WTC11 (cell line): Measurements from ENCODE around the gene CLCA1. TPM values are rescaled to one million over a fixed set of nuclear protein-coding genes. Genes with fewer than 3 reads are reported as not detected.

Source experiments
- ATAC-seq: fragments of 200-7000 bp; cut with Tn5 transposase; 2 replicates; pipeline ENCODE4 v1.10.0; 2021; ENCODE audit warnings: mild to moderate bottlenecking, moderate library complexity
- CTCF ChIA-PET: fragments of 300-600 bp; sonication (Branson Sonifier 250); formaldehyde crosslinking; loops from one replicate; lab custom pipeline; 2021; ENCODE audit warnings: antibody characterized with exemption; lab: Charles Lee
- POLR2A ChIA-PET: fragments of 350-600 bp; sonication (Branson Sonifier 250); formaldehyde crosslinking; loops from one replicate; lab custom pipeline; 2021; ENCODE audit warnings: antibody characterized with exemption; lab: Charles Lee
- DNase-seq: peaks from one replicate; pipeline ENCODE4 v3.0.0; 2021; ENCODE audit warnings: low spot score
- H3K27ac Mint-ChIP-seq: 2 replicates; pipeline ENCODE4 v1.8.0; 2021; ENCODE audit warnings: mixed read lengths
- H3K27me3 Mint-ChIP-seq: 2 replicates; pipeline ENCODE4 v1.8.0; 2021; ENCODE audit warnings: low read depth, mild to moderate bottlenecking, moderate library complexity, mixed read lengths
- H3K36me3 Mint-ChIP-seq: 2 replicates; pipeline ENCODE4 v1.8.0; 2021; ENCODE audit warnings: mixed read lengths
- H3K4me1 Mint-ChIP-seq: 2 replicates; pipeline ENCODE4 v1.8.0; 2022; ENCODE audit warnings: mixed read lengths
- H3K4me3 Mint-ChIP-seq: 2 replicates; pipeline ENCODE4 v1.8.0; 2021; ENCODE audit warnings: mild to moderate bottlenecking, moderate library complexity, mixed read lengths
- H3K9me3 Mint-ChIP-seq: 2 replicates; pipeline ENCODE4 v1.8.0; 2021; ENCODE audit warnings: mixed read lengths
- EMX1 ChIP-seq: fragments of 250-450 bp; sonication (Bioruptor Pico); IDR thresholded peaks from 2 replicates; pipeline ENCODE4 v1.8.0; 2021; ENCODE audit warnings: mild to moderate bottlenecking
- ESRRA ChIP-seq: sonication (generic); formaldehyde crosslinking; IDR thresholded peaks from 2 replicates; pipeline ENCODE4 v1.8.1; 2022; ENCODE audit warnings: mild to moderate bottlenecking, missing genetic modification reagents, borderline replicate concordance
- ETV6 ChIP-seq: sonication (generic); formaldehyde crosslinking; IDR thresholded peaks from 2 replicates; pipeline ENCODE4 v1.8.1; 2022; ENCODE audit warnings: mild to moderate bottlenecking, missing genetic modification reagents
- FOXK1 ChIP-seq: sonication (generic); formaldehyde crosslinking; IDR thresholded peaks from 2 replicates; pipeline ENCODE4 v1.8.0; 2022; ENCODE audit warnings: mild to moderate bottlenecking, moderate library complexity, missing genetic modification reagents
- GABPB1 ChIP-seq: sonication (generic); formaldehyde crosslinking; IDR thresholded peaks from 2 replicates; pipeline ENCODE4 v1.8.1; 2023; ENCODE audit warnings: mild to moderate bottlenecking, missing genetic modification reagents
- HMGA2 ChIP-seq: fragments of 250-450 bp; sonication (Bioruptor Pico); IDR thresholded peaks from 2 replicates; pipeline ENCODE4 v1.4.0; 2021; ENCODE audit warnings: mild to moderate bottlenecking, moderate library complexity
- MYBL2 ChIP-seq: sonication (generic); formaldehyde crosslinking; IDR thresholded peaks from 2 replicates; pipeline ENCODE4 v1.8.1; 2023; ENCODE audit warnings: mild to moderate bottlenecking, moderate library complexity, missing genetic modification reagents
- NR1H2 ChIP-seq: sonication (generic); formaldehyde crosslinking; IDR thresholded peaks from 2 replicates; pipeline ENCODE4 v1.9.0; 2021; ENCODE audit warnings: mild to moderate bottlenecking, moderate library complexity, missing genetic modification reagents
- NR2C2 ChIP-seq: sonication (generic); formaldehyde crosslinking; IDR thresholded peaks from 2 replicates; pipeline ENCODE4 v1.8.0; 2022; ENCODE audit warnings: mild to moderate bottlenecking, missing genetic modification reagents
- TCF7 ChIP-seq: sonication (generic); formaldehyde crosslinking; IDR thresholded peaks from 2 replicates; pipeline ENCODE4 v1.8.0; 2022; ENCODE audit warnings: mild to moderate bottlenecking, low read depth, missing genetic modification reagents, moderate library complexity
- TEAD1 ChIP-seq: sonication (generic); formaldehyde crosslinking; IDR thresholded peaks from 2 replicates; pipeline ENCODE4 v1.8.0; 2022; ENCODE audit warnings: mild to moderate bottlenecking, missing genetic modification reagents
- TP53 ChIP-seq: sonication (generic); formaldehyde crosslinking; IDR thresholded peaks from 2 replicates; pipeline ENCODE4 v1.8.1; 2023; ENCODE audit warnings: mild to moderate bottlenecking, missing genetic modification reagents
- ZNF121 ChIP-seq: sonication (generic); formaldehyde crosslinking; IDR thresholded peaks from 2 replicates; pipeline ENCODE4 v1.8.0; 2023; ENCODE audit warnings: missing genetic modification reagents
- ZNF219 ChIP-seq: sonication (generic); formaldehyde crosslinking; IDR thresholded peaks from 2 replicates; pipeline ENCODE4 v1.8.0; 2023; ENCODE audit warnings: missing genetic modification reagents, mild to moderate bottlenecking, borderline replicate concordance
- ZNF671 ChIP-seq: fragments of 250-450 bp; sonication (Bioruptor Pico); IDR thresholded peaks from 2 replicates; pipeline ENCODE4 v1.8.0; 2021; ENCODE audit warnings: mild to moderate bottlenecking
- total RNA-seq: library from RNA; stranded (reverse); gene quantifications from 3 replicates; pipeline ENCODE4 v1.2.3, GENCODE V29; 2021
- TF ChIP-seq, protein P1 (sequence below): sonication (generic); formaldehyde crosslinking; IDR thresholded peaks from 2 replicates; pipeline ENCODE4 v1.8.1; 2022; ENCODE audit warnings: mild to moderate bottlenecking, moderate library complexity, missing genetic modification reagents
- TF ChIP-seq, protein P2 (sequence below): sonication (generic); formaldehyde crosslinking; IDR thresholded peaks from 2 replicates; pipeline ENCODE4 v1.8.0; 2023; ENCODE audit warnings: missing genetic modification reagents
- TF ChIP-seq, protein P3 (sequence below): sonication (generic); formaldehyde crosslinking; IDR thresholded peaks from 2 replicates; pipeline ENCODE4 v1.8.0; 2022; ENCODE audit warnings: mild to moderate bottlenecking, missing genetic modification reagents
- TF ChIP-seq, protein P4 (sequence below): sonication (generic); formaldehyde crosslinking; IDR thresholded peaks from 2 replicates; pipeline ENCODE4 v1.8.1; 2023; ENCODE audit warnings: mild to moderate bottlenecking, missing genetic modification reagents
- TF ChIP-seq, protein P5 (sequence below): sonication (generic); formaldehyde crosslinking; IDR thresholded peaks from 2 replicates; pipeline ENCODE4 v1.8.1; 2023; ENCODE audit warnings: mild to moderate bottlenecking, moderate library complexity, missing genetic modification reagents
- TF ChIP-seq, protein P6 (sequence below): sonication (generic); formaldehyde crosslinking; IDR thresholded peaks from 2 replicates; pipeline ENCODE4 v1.8.0; 2022; ENCODE audit warnings: mild to moderate bottlenecking, missing genetic modification reagents
- TF ChIP-seq, protein P7 (sequence below): sonication (generic); formaldehyde crosslinking; IDR thresholded peaks from 2 replicates; pipeline ENCODE4 v1.8.0; 2022; ENCODE audit warnings: mild to moderate bottlenecking, missing genetic modification reagents
- TF ChIP-seq, protein P8 (sequence below): fragments of 200-600 bp; IDR thresholded peaks from 2 replicates; pipeline ENCODE4 v1.8.0; 2022; ENCODE audit warnings: antibody characterized with exemption
- TF ChIP-seq, protein P9 (sequence below): sonication (generic); formaldehyde crosslinking; IDR thresholded peaks from 2 replicates; pipeline ENCODE4 v1.8.1; 2022; ENCODE audit warnings: low read depth, missing genetic modification reagents, borderline replicate concordance

CLCA1 gene
- total RNA-seq, 1 experiment from 2014 or later: 0.11 TPM

DNA sequence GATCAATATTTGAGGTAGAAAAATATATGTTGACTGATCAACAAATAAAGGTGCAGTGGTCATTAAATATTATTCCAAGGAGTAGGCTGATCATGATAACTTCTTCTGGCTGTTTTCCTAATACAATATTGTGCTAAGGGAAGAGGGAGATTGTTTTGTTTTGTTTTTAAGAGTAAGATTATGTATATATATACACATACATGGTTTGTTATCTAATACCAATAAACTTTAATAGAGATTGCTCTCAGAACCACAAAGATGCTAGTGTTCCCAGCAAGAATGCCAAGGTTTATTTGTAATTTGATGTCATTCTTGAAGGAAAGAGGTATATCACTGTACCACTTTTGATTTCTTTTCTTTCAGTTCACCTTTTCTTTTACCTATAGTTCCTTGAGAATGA is 34.7 kb upstream of the CLCA1 start:
- CTCF ChIA-PET: no interaction called here
- no peak for ATAC-seq
- POLR2A ChIA-PET: no interaction called here
- Mint-ChIP-seq H3K9me3 (no peaks in the 10 kb centered on the region), H3K36me3 (no peaks in the 10 kb centered on the region), H3K27ac (no peak overlapping the region), H3K4me1 (no peaks in the 10 kb centered on the region), H3K4me3 (no peak overlapping the region), H3K27me3 (no peaks in the 10 kb centered on the region)
- DNase-seq: no peak
- TF ChIP-seq EMX1 (CRISPR knock-in tag) (no peak), ETV6 (CRISPR knock-in tag) (no peak)
- TF ChIP-seq, protein P1, sequence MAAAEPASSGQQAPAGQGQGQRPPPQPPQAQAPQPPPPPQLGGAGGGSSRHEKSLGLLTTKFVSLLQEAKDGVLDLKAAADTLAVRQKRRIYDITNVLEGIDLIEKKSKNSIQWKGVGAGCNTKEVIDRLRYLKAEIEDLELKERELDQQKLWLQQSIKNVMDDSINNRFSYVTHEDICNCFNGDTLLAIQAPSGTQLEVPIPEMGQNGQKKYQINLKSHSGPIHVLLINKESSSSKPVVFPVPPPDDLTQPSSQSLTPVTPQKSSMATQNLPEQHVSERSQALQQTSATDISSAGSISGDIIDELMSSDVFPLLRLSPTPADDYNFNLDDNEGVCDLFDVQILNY (CRISPR knock-in tag): no peak
- TF ChIP-seq, protein P2, sequence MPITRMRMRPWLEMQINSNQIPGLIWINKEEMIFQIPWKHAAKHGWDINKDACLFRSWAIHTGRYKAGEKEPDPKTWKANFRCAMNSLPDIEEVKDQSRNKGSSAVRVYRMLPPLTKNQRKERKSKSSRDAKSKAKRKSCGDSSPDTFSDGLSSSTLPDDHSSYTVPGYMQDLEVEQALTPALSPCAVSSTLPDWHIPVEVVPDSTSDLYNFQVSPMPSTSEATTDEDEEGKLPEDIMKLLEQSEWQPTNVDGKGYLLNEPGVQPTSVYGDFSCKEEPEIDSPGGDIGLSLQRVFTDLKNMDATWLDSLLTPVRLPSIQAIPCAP: no peak

DNA sequence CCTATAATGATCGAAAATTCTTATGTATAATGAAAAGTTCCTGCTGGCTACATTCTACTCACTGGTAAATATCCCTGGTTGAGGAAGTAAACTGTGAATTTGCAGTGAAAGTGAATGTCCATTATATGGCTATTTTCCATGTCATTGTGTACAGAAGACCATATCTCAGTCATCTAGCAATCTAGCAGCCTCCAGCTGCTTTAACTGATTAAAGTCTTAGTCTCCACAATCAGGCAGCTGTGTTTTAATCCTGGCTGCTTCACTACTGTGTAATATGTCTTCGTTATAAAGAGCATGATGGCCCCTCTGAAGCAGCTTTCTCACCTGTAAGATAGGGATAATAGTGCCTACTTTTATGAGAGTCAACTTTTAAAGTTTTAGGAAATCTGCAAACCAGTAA is 33.4 kb upstream of the CLCA1 start:
- no peaks in the 10 kb centered on the region for H3K36me3 Mint-ChIP-seq
- no peak for DNase-seq
- no peak for ATAC-seq
- TF ChIP-seq ZNF671: no peak
- TF ChIP-seq, protein P3, sequence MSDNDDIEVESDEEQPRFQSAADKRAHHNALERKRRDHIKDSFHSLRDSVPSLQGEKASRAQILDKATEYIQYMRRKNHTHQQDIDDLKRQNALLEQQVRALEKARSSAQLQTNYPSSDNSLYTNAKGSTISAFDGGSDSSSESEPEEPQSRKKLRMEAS (CRISPR knock-in tag): no peak
- TF ChIP-seq TP53 (CRISPR knock-in tag): no peak
- TF ChIP-seq GABPB1: no peak
- TF ChIP-seq, protein P4, sequence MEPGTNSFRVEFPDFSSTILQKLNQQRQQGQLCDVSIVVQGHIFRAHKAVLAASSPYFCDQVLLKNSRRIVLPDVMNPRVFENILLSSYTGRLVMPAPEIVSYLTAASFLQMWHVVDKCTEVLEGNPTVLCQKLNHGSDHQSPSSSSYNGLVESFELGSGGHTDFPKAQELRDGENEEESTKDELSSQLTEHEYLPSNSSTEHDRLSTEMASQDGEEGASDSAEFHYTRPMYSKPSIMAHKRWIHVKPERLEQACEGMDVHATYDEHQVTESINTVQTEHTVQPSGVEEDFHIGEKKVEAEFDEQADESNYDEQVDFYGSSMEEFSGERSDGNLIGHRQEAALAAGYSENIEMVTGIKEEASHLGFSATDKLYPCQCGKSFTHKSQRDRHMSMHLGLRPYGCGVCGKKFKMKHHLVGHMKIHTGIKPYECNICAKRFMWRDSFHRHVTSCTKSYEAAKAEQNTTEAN (CRISPR knock-in tag): no peak
- TF ChIP-seq, protein P5, sequence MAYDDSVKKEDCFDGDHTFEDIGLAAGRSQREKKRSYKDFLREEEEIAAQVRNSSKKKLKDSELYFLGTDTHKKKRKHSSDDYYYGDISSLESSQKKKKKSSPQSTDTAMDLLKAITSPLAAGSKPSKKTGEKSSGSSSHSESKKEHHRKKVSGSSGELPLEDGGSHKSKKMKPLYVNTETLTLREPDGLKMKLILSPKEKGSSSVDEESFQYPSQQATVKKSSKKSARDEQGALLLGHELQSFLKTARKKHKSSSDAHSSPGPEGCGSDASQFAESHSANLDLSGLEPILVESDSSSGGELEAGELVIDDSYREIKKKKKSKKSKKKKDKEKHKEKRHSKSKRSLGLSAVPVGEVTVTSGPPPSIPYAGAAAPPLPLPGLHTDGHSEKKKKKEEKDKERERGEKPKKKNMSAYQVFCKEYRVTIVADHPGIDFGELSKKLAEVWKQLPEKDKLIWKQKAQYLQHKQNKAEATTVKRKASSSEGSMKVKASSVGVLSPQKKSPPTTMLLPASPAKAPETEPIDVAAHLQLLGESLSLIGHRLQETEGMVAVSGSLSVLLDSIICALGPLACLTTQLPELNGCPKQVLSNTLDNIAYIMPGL (CRISPR knock-in tag): no peak
- no peak for TF ChIP-seq HMGA2 (CRISPR knock-in tag)
- TF ChIP-seq, protein P6, sequence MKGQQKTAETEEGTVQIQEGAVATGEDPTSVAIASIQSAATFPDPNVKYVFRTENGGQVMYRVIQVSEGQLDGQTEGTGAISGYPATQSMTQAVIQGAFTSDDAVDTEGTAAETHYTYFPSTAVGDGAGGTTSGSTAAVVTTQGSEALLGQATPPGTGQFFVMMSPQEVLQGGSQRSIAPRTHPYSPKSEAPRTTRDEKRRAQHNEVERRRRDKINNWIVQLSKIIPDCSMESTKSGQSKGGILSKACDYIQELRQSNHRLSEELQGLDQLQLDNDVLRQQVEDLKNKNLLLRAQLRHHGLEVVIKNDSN (CRISPR knock-in tag): no peak
- TF ChIP-seq ZNF219: no peak
- no peak for TF ChIP-seq FOXK1 (CRISPR knock-in tag)
- H3K27me3 Mint-ChIP-seq: no peaks in the 10 kb centered on the region
- CTCF ChIA-PET: no interaction called here
- H3K4me3 Mint-ChIP-seq: no peak overlapping the region
- H3K9me3 Mint-ChIP-seq: no peaks in the 10 kb centered on the region
- POLR2A ChIA-PET: no interaction called here
- H3K4me1 Mint-ChIP-seq: no peaks in the 10 kb centered on the region
- no peak overlapping the region for H3K27ac Mint-ChIP-seq

DNA sequence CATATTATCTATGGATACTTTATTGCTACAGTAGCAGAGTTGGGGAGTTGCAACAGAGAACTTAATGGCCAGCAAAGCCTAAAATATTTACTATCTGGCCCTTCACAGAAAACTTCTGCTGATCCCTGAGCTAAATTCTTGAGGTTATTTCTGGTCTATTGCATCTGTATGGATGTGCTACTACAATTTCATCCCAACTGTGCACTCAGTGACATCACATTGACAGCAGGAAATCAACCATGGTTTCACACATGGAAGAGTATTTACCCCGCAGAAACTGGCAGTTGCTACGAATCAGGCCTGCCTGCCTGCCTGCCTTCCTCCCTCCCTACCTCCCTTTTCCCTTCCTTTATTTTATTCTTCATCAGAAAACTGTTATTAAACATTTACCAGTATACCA is 32.7 kb upstream of the CLCA1 start:
- ATAC-seq: no peak
- TF ChIP-seq TCF7 (no peak), TEAD1 (CRISPR knock-in tag) (no peak), NR2C2 (no peak), MYBL2 (CRISPR knock-in tag) (no peak), ZNF121 (CRISPR knock-in tag) (no peak), ESRRA (CRISPR knock-in tag) (no peak), NR1H2 (no peak), TP53 (CRISPR knock-in tag) (no peak), ZNF219 (no peak)
- TF ChIP-seq, protein P7, sequence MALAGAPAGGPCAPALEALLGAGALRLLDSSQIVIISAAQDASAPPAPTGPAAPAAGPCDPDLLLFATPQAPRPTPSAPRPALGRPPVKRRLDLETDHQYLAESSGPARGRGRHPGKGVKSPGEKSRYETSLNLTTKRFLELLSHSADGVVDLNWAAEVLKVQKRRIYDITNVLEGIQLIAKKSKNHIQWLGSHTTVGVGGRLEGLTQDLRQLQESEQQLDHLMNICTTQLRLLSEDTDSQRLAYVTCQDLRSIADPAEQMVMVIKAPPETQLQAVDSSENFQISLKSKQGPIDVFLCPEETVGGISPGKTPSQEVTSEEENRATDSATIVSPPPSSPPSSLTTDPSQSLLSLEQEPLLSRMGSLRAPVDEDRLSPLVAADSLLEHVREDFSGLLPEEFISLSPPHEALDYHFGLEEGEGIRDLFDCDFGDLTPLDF (CRISPR knock-in tag): no peak
- TF ChIP-seq, protein P8, sequence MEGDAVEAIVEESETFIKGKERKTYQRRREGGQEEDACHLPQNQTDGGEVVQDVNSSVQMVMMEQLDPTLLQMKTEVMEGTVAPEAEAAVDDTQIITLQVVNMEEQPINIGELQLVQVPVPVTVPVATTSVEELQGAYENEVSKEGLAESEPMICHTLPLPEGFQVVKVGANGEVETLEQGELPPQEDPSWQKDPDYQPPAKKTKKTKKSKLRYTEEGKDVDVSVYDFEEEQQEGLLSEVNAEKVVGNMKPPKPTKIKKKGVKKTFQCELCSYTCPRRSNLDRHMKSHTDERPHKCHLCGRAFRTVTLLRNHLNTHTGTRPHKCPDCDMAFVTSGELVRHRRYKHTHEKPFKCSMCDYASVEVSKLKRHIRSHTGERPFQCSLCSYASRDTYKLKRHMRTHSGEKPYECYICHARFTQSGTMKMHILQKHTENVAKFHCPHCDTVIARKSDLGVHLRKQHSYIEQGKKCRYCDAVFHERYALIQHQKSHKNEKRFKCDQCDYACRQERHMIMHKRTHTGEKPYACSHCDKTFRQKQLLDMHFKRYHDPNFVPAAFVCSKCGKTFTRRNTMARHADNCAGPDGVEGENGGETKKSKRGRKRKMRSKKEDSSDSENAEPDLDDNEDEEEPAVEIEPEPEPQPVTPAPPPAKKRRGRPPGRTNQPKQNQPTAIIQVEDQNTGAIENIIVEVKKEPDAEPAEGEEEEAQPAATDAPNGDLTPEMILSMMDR: no peak
- TF ChIP-seq, protein P9, sequence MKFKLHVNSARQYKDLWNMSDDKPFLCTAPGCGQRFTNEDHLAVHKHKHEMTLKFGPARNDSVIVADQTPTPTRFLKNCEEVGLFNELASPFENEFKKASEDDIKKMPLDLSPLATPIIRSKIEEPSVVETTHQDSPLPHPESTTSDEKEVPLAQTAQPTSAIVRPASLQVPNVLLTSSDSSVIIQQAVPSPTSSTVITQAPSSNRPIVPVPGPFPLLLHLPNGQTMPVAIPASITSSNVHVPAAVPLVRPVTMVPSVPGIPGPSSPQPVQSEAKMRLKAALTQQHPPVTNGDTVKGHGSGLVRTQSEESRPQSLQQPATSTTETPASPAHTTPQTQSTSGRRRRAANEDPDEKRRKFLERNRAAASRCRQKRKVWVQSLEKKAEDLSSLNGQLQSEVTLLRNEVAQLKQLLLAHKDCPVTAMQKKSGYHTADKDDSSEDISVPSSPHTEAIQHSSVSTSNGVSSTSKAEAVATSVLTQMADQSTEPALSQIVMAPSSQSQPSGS (CRISPR knock-in tag): no peak

More for the DNA sequence above, 32.7 kb upstream of the CLCA1 start:
- no peaks in the 10 kb centered on the region for H3K9me3 Mint-ChIP-seq
- no peak overlapping the region for H3K4me3 Mint-ChIP-seq
- no peaks in the 10 kb centered on the region for H3K36me3 Mint-ChIP-seq
- ChIA-PET POLR2A (no interaction called here), CTCF (no interaction called here)
- no peaks in the 10 kb centered on the region for H3K4me1 Mint-ChIP-seq
- no peaks in the 10 kb centered on the region for H3K27me3 Mint-ChIP-seq
- no peak overlapping the region for H3K27ac Mint-ChIP-seq
- no peak for DNase-seq
